GM12878 (cell line): ENCODE results near the gene ZIC2. TPM values are rescaled to one million over a fixed set of nuclear protein-coding genes. Genes with fewer than 3 reads are reported as not detected.

Experiments
- ATAC-seq: fragments of 200-7000 bp; cut with Tn5 transposase; 3 replicates; pipeline ENCODE4 v1.9.1; 2020; ENCODE audit warnings: mild to moderate bottlenecking, moderate library complexity
- BruUV-seq: library from RNA; stranded (reverse); fragments of 400-500 nt; replicated peaks from 2 replicates; lab custom pipeline; 2021; lab: Mats Ljungman, UMichigan
- CTCF ChIA-PET: fragments of 300-600 bp; sonication (Branson Sonifier 250); formaldehyde crosslinking; extraction: SDS; loops from one replicate; lab custom pipeline; 2021; ENCODE audit warnings: inconsistent platforms; lab: Yijun Ruan, JAX
- POLR2A ChIA-PET: fragments of 350-600 bp; formaldehyde crosslinking; extraction: SDS; loops from one replicate; lab custom pipeline; 2021; ENCODE audit warnings: inconsistent platforms; lab: Charles Lee
- RAD21 ChIA-PET: fragments of 300-600 bp; sonication (Branson Sonifier 250); formaldehyde crosslinking; loops from one replicate; lab custom pipeline; 2023; ENCODE audit warnings: antibody characterized with exemption; ENCODE audit not compliant: unreplicated experiment; lab: Charles Lee
- SMC1A ChIA-PET: fragments of 300-600 bp; sonication (Branson Sonifier 250); formaldehyde crosslinking; loops from one replicate; lab custom pipeline; 2023; ENCODE audit not compliant: unreplicated experiment, uncharacterized antibody; lab: Charles Lee
- DNase-seq: peaks from one replicate; pipeline ENCODE4 v3.0.0-alpha.2; 2011; ENCODE audit warnings: low read depth, low spot score
- FAIRE-seq: peaks from 3 replicates; lab custom pipeline; 2011; peaks lifted over from hg19 to GRCh38; lab: Jason Lieb, UNC
- H2AFZ ChIP-seq: 2 replicates; pipeline ENCODE4 v1.6.0; 2011; ENCODE audit warnings: low read depth, low read length, control low read depth; ENCODE audit not compliant: control insufficient read depth
- H3K27ac ChIP-seq: 2 replicates; pipeline ENCODE4 v1.5.1; 2011; ENCODE audit warnings: control low read depth; ENCODE audit not compliant: control insufficient read depth, insufficient read depth
- H3K27me3 ChIP-seq, 2 experiments: replicated peaks in 1 of 2; 2 replicates each; pipeline versions ENCODE4 v1.6.0 to v1.6.1; 2011; ENCODE audit warnings: low read length in 1 of 2; ENCODE audit not compliant: control insufficient read depth in 2 of 2, insufficient read depth in 2 of 2
- H3K36me3 ChIP-seq, 2 experiments: 2 replicates each; pipeline ENCODE4 v1.5.1; 2011; ENCODE audit warnings: low read length in 1 of 2; ENCODE audit not compliant: control insufficient read depth in 2 of 2, insufficient read depth in 2 of 2
- H3K4me1 ChIP-seq: 2 replicates; pipeline ENCODE4 v1.6.1; 2011; ENCODE audit warnings: mild to moderate bottlenecking, low read length, moderate library complexity, mixed read lengths; ENCODE audit not compliant: control insufficient read depth, insufficient read depth
- H3K4me2 ChIP-seq: 2 replicates; pipeline ENCODE4 v1.6.0; 2011; ENCODE audit warnings: control low read depth; ENCODE audit not compliant: control insufficient read depth, insufficient read depth
- H3K4me3 ChIP-seq: fragments of 200-600 bp; sonication (generic); 2 replicates; pipeline ENCODE4 v1.5.1; 2016
- H3K79me2 ChIP-seq: 2 replicates; pipeline ENCODE4 v1.6.0; 2011; ENCODE audit warnings: low read length; ENCODE audit not compliant: control insufficient read depth, insufficient read depth
- H3K9ac ChIP-seq: 2 replicates; pipeline ENCODE4 v1.8.0; 2011; ENCODE audit warnings: low read length, control low read depth, mixed read lengths; ENCODE audit not compliant: control insufficient read depth, insufficient read depth
- H3K9me3 ChIP-seq: replicated peaks from 3 replicates; pipeline ENCODE4 v1.5.1; 2011; ENCODE audit warnings: mild to moderate bottlenecking, low read length; ENCODE audit not compliant: control insufficient read depth, insufficient read depth
- H4K20me1 ChIP-seq: 2 replicates; pipeline ENCODE4 v1.6.0; 2011; ENCODE audit not compliant: control insufficient read depth, insufficient read depth
- BCL3 ChIP-seq: IDR thresholded peaks from 2 replicates; pipeline ENCODE4 v1.6.1; 2011; ENCODE audit warnings: borderline replicate concordance, low read depth, mild to moderate bottlenecking, moderate library complexity, low read length; ENCODE audit not compliant: insufficient read depth, poor library complexity, severe bottlenecking
- HDAC6 ChIP-seq: fragments of 200-600 bp; sonication (generic); IDR thresholded peaks from one replicate; pipeline ENCODE4 v1.8.0; 2017; ENCODE audit warnings: antibody characterized with exemption; ENCODE audit not compliant: unreplicated experiment
- NFIC ChIP-seq: IDR thresholded peaks from 2 replicates; pipeline ENCODE4 v1.6.1; 2012; ENCODE audit warnings: low read depth, mild to moderate bottlenecking, inconsistent platforms, low read length, moderate library complexity
- TCF7 ChIP-seq: IDR thresholded peaks from 2 replicates; pipeline ENCODE4 v1.6.1; 2014; ENCODE audit warnings: antibody characterized with exemption, borderline replicate concordance
- ZBTB4 ChIP-seq: fragments of 450-650 bp; formaldehyde crosslinking; IDR thresholded peaks from 2 replicates; pipeline ENCODE4 v1.4.0; 2022; ENCODE audit warnings: mild to moderate bottlenecking, moderate library complexity
- ZSCAN29 ChIP-seq: fragments of 450-650 bp; IDR thresholded peaks from 2 replicates; pipeline ENCODE4 v1.6.1; 2017; ENCODE audit warnings: mild to moderate bottlenecking, moderate library complexity
- WGBS: methylation state at CpG from one replicate; pipeline ENCODE4 v1.1.6; 2016; ENCODE audit warnings: low lambda C conversion rate; ENCODE audit not compliant: insufficient replicate concordance, insufficient coverage; ENCODE audit errors: missing lambda C conversion rate; 5-methylcytosine and 5-hydroxymethylcytosine counted together
- in situ Hi-C: fragments of 300-500 bp; cut with MboI; formaldehyde crosslinking; loops from 9 replicates; pipeline ENCODE4 v1.14.3; 2018; ENCODE audit warnings: mixed read lengths
- intact Hi-C: fragments of 100-400 bp; cut with micrococcal nuclease; formaldehyde crosslinking; loops from one replicate; pipeline ENCODE4 v1.14.2; 2022; ENCODE audit not compliant: unreplicated experiment
- polyA plus RNA-seq, 11 experiments: library from polyadenylated mRNA; depleted of rRNA in 4 of 11; unstranded in 6 of 11; stranded (reverse) in 5 of 11; fragments of >200 nt; fragmentation: Nextera tagmentation in 4 of 11; fragmentation: Illumina TruSeq in 1 of 11; extraction: Ambion mirVana in 4 of 11; extraction: Trizol in 1 of 11; gene quantifications; 1 replicate in 1 of 11; 2 replicates in 10 of 11; pipeline versions ENCODE4 v1.2.1 to v1.2.3, GENCODE V29; 2011 to 2016; ENCODE audit warnings: inconsistent platforms in 2 of 11, missing spikeins in 2 of 11, low read depth in 1 of 11
- total RNA-seq, 4 experiments: library from RNA; depleted of rRNA in 3 of 4; stranded (reverse); fragments of >200 nt in 3 of 4; fragmentation: Illumina TruSeq in 1 of 4; extraction: Trizol in 1 of 4; gene quantifications; 2 replicates each; pipeline versions ENCODE4 v1.2.1 to v1.2.3, GENCODE V29; 2013 to 2021

The ZIC2 gene
- total and polyA plus RNA-seq, 10 of the 15 experiments (the other 5 are each of a cell fraction or from before 2014, with no cell fraction given) = 0.05 TPM; not detected in 8

DNA sequence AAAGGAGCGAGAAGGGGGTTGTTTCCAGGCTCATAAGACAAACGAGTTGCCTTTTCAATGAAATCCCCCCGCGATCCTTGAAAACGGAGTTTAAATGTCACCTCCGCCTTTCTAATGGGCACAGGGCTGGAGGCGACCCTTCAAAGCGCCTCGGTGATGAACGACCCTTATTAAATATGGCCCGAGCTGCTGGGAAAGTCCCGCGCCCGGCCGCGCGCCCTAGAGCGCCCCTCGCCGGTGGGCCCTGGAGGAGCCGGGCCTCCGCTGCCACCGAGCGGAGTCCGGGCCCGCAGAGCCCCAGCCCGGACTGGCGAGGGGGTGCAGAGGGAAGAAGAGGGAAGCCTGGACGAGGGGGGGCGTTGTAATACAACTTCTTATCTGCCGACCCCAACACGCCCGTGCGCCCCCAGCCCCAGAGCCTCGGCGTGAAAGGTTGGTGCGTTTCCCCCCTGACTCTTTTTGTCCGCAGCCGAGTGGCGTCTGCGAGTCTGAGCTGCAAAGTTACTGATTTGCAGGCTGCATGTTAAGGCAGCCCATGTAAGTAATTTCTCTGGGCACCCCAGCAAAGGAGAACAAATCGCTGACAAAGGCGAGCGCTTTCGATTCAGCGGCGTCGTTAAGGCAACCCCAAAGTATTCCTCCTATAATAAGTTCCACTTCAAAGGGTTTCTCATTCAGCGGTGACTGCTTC, 21.9 kb upstream of the ZIC2 start (continued):
- no peak for TF ChIP-seq BCL3
- TF ChIP-seq NFIC = no peak
- TF ChIP-seq HDAC6 = no peak

- Histone ChIP-seq H2AFZ (no peak overlapping the region), H3K27ac (no peak overlapping the region), H4K20me1 (no peaks in the 10 kb centered on the region), H3K79me2 (no peaks in the 10 kb centered on the region), H3K4me3 (no peak overlapping the region), H3K27me3 (peaks cover 10 to 20% of the 10 kb centered on the region in 2 experiments), H3K4me1 (no peaks in the 10 kb centered on the region), H3K4me2 (no peak overlapping the region), H3K9me3 (no peaks in the 10 kb centered on the region), H3K9ac (no peak overlapping the region), H3K36me3 (no peaks in the 10 kb centered on the region)
- no peak for TF ChIP-seq ZBTB4
- no peak for TF ChIP-seq ZSCAN29
- no peak for TF ChIP-seq TCF7
- intact Hi-C loops = no loop called here
- ChIA-PET SMC1A (no interaction called here), CTCF (no interaction called here), POLR2A (no interaction called here), RAD21 (no interaction called here)
- ATAC-seq (no peak), DNase-seq (no peak), FAIRE-seq (no peak)
- no TSS peak for BruUV-seq
- WGBS = 11% methylated on average over 13 of the region's 13 CpGs
- in situ Hi-C loops = no loop called here
Measured at GRCh38 chr13:99960663-99961311, 20.8 kb upstream of the ZIC2 start.
